B cell (primary cell): ENCODE results near the gene ZMYND8. TPM values are rescaled to one million over a fixed set of nuclear protein-coding genes. Genes with fewer than 3 reads are reported as not detected.

Experiments used
- ATAC-seq: fragments of 200-7000 bp; cut with Tn5 transposase; one replicate; pipeline ENCODE4 v1.10.0; 2021; ENCODE audit warnings: low read depth, mild to moderate bottlenecking, moderate number of reproducible peaks, moderate library complexity
- CTCF ChIA-PET: fragments of 350-600 bp; sonication (Branson Sonifier 250); formaldehyde crosslinking; loops from one replicate; lab custom pipeline; 2021; ENCODE audit warnings: antibody characterized with exemption, inconsistent platforms; lab: Charles Lee
- POLR2A ChIA-PET: fragments of 350-600 bp; sonication (Branson Sonifier 250); formaldehyde crosslinking; loops from one replicate; lab custom pipeline; 2021; ENCODE audit warnings: antibody characterized with exemption; lab: Charles Lee
- DNase-seq: peaks from one replicate; pipeline ENCODE4 v3.0.0; 2013
- H2AFZ ChIP-seq: 2 replicates; pipeline ENCODE4 v1.6.1; 2012; ENCODE audit warnings: mild to moderate bottlenecking, low read depth, low read length; ENCODE audit not compliant: insufficient read depth, poor library complexity, severe bottlenecking
- H3K27ac ChIP-seq, 2 donors: 1 replicate in 1 of 2; 2 replicates in 1 of 2; pipeline ENCODE4 v1.5.1; 2012 to 2013; ENCODE audit warnings: low read length in 2 of 2, mild to moderate bottlenecking in 2 of 2, moderate library complexity in 1 of 2
- H3K27me3 ChIP-seq, 4 experiments: fragments of 200-600 bp in 1 of 4; sonication (generic) in 1 of 4; replicated peaks in 1 of 4; 1 replicate in 2 of 4; 2 replicates in 2 of 4; pipeline versions ENCODE4 v1.6.1 to v1.7.0; 2013 to 2016; ENCODE audit warnings: low read length in 3 of 4, mild to moderate bottlenecking in 2 of 4, mixed read lengths in 1 of 4, moderate library complexity in 1 of 4; ENCODE audit not compliant: insufficient read depth in 4 of 4, control insufficient read depth in 3 of 4; ENCODE audit errors: control extremely low read depth in 1 of 4
- H3K36me3 ChIP-seq, 2 experiments: replicated peaks in 1 of 2; 1 replicate in 1 of 2; 2 replicates in 1 of 2; pipeline versions ENCODE4 v1.6.1 to v1.7.1; 2013; ENCODE audit warnings: low read length in 1 of 2; ENCODE audit not compliant: insufficient read depth in 2 of 2, control insufficient read depth in 1 of 2; ENCODE audit errors: control extremely low read depth in 1 of 2, extremely low read depth in 1 of 2
- H3K4me1 ChIP-seq, 2 donors: fragments of 200-600 bp in 1 of 2; sonication (generic) in 1 of 2; 1 replicate in 1 of 2; 2 replicates in 1 of 2; pipeline versions ENCODE4 v1.5.1 to v1.6.1; 2013 to 2017; ENCODE audit warnings: low read length in 2 of 2; ENCODE audit not compliant: control insufficient read depth in 2 of 2, insufficient read depth in 2 of 2
- H3K4me2 ChIP-seq: replicated peaks from 2 replicates; pipeline ENCODE3; 2012; ENCODE audit warnings: mild to moderate bottlenecking, low read depth, low read length; ENCODE audit not compliant: poor library complexity, severe bottlenecking
- H3K4me3 ChIP-seq, 5 experiments: fragments of 200-600 bp in 1 of 5; sonication (generic) in 1 of 5; 1 replicate in 3 of 5; 2 replicates in 2 of 5; pipeline versions ENCODE4 v1.5.1 to v1.7.0; 2011 to 2016; ENCODE audit warnings: low read length in 4 of 5, mild to moderate bottlenecking in 4 of 5, low read depth in 2 of 5, control low read depth in 1 of 5, moderate library complexity in 1 of 5; ENCODE audit not compliant: insufficient read depth in 1 of 5; ENCODE audit errors: control extremely low read depth in 1 of 5, extremely low read depth in 1 of 5
- H3K79me2 ChIP-seq: fragments of 200-600 bp; sonication (generic); one replicate; pipeline ENCODE4 v1.6.0; 2016; ENCODE audit warnings: low read length; ENCODE audit not compliant: control insufficient read depth, insufficient read depth
- H3K9ac ChIP-seq: fragments of 200-600 bp; sonication (generic); 2 replicates; pipeline ENCODE4 v1.6.1; 2017; ENCODE audit warnings: mild to moderate bottlenecking, low read length, moderate library complexity
- H3K9me3 ChIP-seq, 3 donors: one replicate each; pipeline versions ENCODE4 v1.6.1 to v1.7.1; 2013; ENCODE audit warnings: low read length in 2 of 3; ENCODE audit not compliant: control insufficient read depth in 2 of 3, insufficient read depth in 1 of 3; ENCODE audit errors: control extremely low read depth in 1 of 3
- H4K20me1 ChIP-seq: 2 replicates; pipeline ENCODE4 v1.6.0; 2012; ENCODE audit warnings: mild to moderate bottlenecking, low read length; ENCODE audit not compliant: insufficient read depth, control insufficient read depth, poor library complexity, severe bottlenecking
- H3K27ac Mint-ChIP-seq: one replicate; pipeline ENCODE4 v1.8.0; 2021; ENCODE audit warnings: mixed read lengths
- H3K27me3 Mint-ChIP-seq: one replicate; pipeline ENCODE4 v1.8.0; 2021; ENCODE audit warnings: mixed read lengths
- H3K4me1 Mint-ChIP-seq: one replicate; pipeline ENCODE4 v1.8.0; 2021; ENCODE audit warnings: mixed read lengths
- H3K4me3 Mint-ChIP-seq: one replicate; pipeline ENCODE4 v1.8.0; 2021; ENCODE audit warnings: mixed read lengths
- H3K9me3 Mint-ChIP-seq: one replicate; pipeline ENCODE4 v1.8.0; 2022; ENCODE audit warnings: mixed read lengths; ENCODE audit not compliant: insufficient read depth
- CTCF ChIP-seq: fragments of 200-600 bp; IDR thresholded peaks from one replicate; pipeline ENCODE4 v1.8.0; 2022; ENCODE audit warnings: antibody characterized with exemption, mild to moderate bottlenecking
- EZH2 ChIP-seq: IDR thresholded peaks from 2 replicates; pipeline ENCODE4 v1.6.1; 2012; ENCODE audit warnings: borderline replicate concordance, low read depth, mild to moderate bottlenecking, moderate library complexity, low read length; ENCODE audit not compliant: insufficient read depth, poor library complexity, severe bottlenecking
- WGBS: methylation state at CpG from one replicate; pipeline ENCODE4 v1.1.5; 2013; ENCODE audit warnings: missing lambda C conversion rate; ENCODE audit not compliant: insufficient coverage; 5-methylcytosine and 5-hydroxymethylcytosine counted together
- intact Hi-C: fragments of 100-400 bp; cut with micrococcal nuclease; formaldehyde crosslinking; loops from one replicate; pipeline ENCODE4 v1.10.0; 2022
- polyA plus RNA-seq: library from polyadenylated mRNA; depleted of rRNA; stranded (reverse); fragments of >200 nt; gene quantifications from 2 replicates; pipeline ENCODE4 v1.2.3, GENCODE V29; 2012
- total RNA-seq, 2 donors: library from RNA; stranded (reverse); fragments of 120-200 nt in 1 of 2; gene quantifications; 1 replicate in 1 of 2; 2 replicates in 1 of 2; pipeline versions ENCODE4 v1.2.3 to v1.2.4, GENCODE V29; 2013 to 2022

The ZMYND8 gene
- total and polyA plus RNA-seq, 2 donors (not counting 1 experiment from before 2014, with no cell fraction given): 20.3 to 67.2 TPM

- POLR2A ChIA-PET: interaction anchor here (0.6 to 3.8 kb wide), 2 partner anchors 11 to 1332 kb away, joined by 3 to 18 read pairs; partner anchors contain the start of gene ZMYND8
- 100% methylated on average over 2 of the region's 7 CpGs for WGBS
- Histone ChIP-seq H3K79me2 (peaks cover 99% of the 10 kb centered on the region), H4K20me1 (peaks cover 33% of the 10 kb centered on the region), H3K4me1 (peaks cover 38 to 44% of the 10 kb centered on the region in 2 donors), H3K4me3 (no peak overlapping the region), H3K27me3 (no peaks in the 10 kb centered on the region), H3K9ac (no peak overlapping the region), H3K4me2 (no peak overlapping the region), H3K36me3 (peaks cover 3 to 35% of the 10 kb centered on the region in 2 experiments), H3K9me3 (no peaks in the 10 kb centered on the region), H2AFZ (no peak overlapping the region), H3K27ac (no peak overlapping the region)
- CTCF ChIA-PET: interaction anchor here (0.7 to 7.5 kb wide), 4 partner anchors 39 to 270 kb away, joined by 3 to 56 read pairs (median 22); no protein-coding TSS in a partner anchor
- H3K4me3 Mint-ChIP-seq: peak overlapping the region; percentile 9
- H3K4me1 Mint-ChIP-seq: peaks cover 15% of the 10 kb centered on the region
- H3K27me3 Mint-ChIP-seq: no peaks in the 10 kb centered on the region
- intact Hi-C loops: loop anchor here (5.0 kb wide), 2 partner anchors 43 to 83 kb away; no protein-coding TSS in a partner anchor
- TF ChIP-seq EZH2 (no peak), CTCF (no peak)
- ATAC-seq: no peak
- H3K27ac Mint-ChIP-seq: peak overlapping the region; percentile 80
- no peaks in the 10 kb centered on the region for H3K9me3 Mint-ChIP-seq
- DNase-seq: no peak
Measured at GRCh38 chr20:47345214-47345613, 11.3 kb downstream of the ZMYND8 start.

- peaks cover 16 to 22% of the 10 kb centered on the region in 2 donors for H3K4me1 ChIP-seq
- Mint-ChIP-seq H3K4me1 (peaks cover 23% of the 10 kb centered on the region), H3K27ac (no peak overlapping the region), H3K27me3 (no peaks in the 10 kb centered on the region), H3K4me3 (no peak overlapping the region), H3K9me3 (no peaks in the 10 kb centered on the region)
- H3K4me3 ChIP-seq: no peak overlapping the region
- peaks cover 99% of the 10 kb centered on the region for H3K79me2 ChIP-seq
- H3K36me3 ChIP-seq: peaks cover 3 to 48% of the 10 kb centered on the region in 2 experiments
- ChIA-PET POLR2A (interaction anchor here (0.6 to 0.8 kb wide), 3 partner anchors 9 to 41 kb away, joined by 4 to 5 read pairs (median 4); no protein-coding TSS in a partner anchor), CTCF (interaction anchor here (0.5 to 1.6 kb wide), 5 partner anchors 11 to 270 kb away, joined by 3 to 5 read pairs (median 3); no protein-coding TSS in a partner anchor)
- H2AFZ ChIP-seq: no peak overlapping the region
- WGBS: no CpG with 5 or more reads among the region's 4 CpGs
- ATAC-seq (no peak), DNase-seq (no peak)
- peaks cover 52% of the 10 kb centered on the region for H4K20me1 ChIP-seq
- peak overlapping the region in 1 of 2 donors; percentile 9 for H3K27ac ChIP-seq
- no peak overlapping the region for H3K4me2 ChIP-seq
- TF ChIP-seq CTCF (no peak), EZH2 (no peak)
- H3K9me3 ChIP-seq: no peaks in the 10 kb centered on the region
- H3K27me3 ChIP-seq: no peaks in the 10 kb centered on the region
- intact Hi-C loops: no loop called here
- no peak overlapping the region for H3K9ac ChIP-seq
Measured at GRCh38 chr20:47343007-47343472, 13.5 kb downstream of the ZMYND8 start.
